ENCODE data around the gene ADGRB3. TPM values are rescaled to one million over a fixed set of nuclear protein-coding genes. Genes with fewer than 3 reads are reported as not detected.
A peak's percentile ranks its signal among the peaks of the same experiment; 100 is the strongest.

Gene ADGRB3
- total and polyA plus RNA-seq, 8 donors = 0.19 to 16.0 (median 0.61) TPM; not detected in 1

DNA sequence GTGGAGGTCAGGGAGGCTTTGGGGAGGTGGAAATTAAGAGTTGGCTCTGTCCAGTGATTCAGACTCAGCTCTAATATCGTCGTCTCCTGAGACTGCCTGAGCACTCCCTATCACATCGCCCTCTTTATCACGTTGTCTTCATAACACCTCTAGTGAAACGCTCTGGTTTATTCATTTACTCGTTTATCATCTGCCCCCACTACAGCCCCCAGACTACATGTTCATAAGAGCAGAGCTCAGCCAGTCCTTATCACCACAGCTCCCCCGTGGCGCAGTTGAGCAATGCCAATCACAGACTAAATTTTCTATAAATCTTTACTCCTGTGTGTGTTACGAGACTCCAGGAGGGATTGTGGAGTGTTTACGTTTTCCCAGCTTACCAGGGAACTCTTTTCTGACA, 316.2 kb downstream of the ADGRB3 start:
- TF ChIP-seq, protein P1, sequence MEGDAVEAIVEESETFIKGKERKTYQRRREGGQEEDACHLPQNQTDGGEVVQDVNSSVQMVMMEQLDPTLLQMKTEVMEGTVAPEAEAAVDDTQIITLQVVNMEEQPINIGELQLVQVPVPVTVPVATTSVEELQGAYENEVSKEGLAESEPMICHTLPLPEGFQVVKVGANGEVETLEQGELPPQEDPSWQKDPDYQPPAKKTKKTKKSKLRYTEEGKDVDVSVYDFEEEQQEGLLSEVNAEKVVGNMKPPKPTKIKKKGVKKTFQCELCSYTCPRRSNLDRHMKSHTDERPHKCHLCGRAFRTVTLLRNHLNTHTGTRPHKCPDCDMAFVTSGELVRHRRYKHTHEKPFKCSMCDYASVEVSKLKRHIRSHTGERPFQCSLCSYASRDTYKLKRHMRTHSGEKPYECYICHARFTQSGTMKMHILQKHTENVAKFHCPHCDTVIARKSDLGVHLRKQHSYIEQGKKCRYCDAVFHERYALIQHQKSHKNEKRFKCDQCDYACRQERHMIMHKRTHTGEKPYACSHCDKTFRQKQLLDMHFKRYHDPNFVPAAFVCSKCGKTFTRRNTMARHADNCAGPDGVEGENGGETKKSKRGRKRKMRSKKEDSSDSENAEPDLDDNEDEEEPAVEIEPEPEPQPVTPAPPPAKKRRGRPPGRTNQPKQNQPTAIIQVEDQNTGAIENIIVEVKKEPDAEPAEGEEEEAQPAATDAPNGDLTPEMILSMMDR (IDR thresholded peaks at IDR 0.05) = no peak
- TF ChIP-seq EP300 (IDR thresholded peaks at IDR 0.05) (no peak), POLR2A (IDR thresholded peaks at IDR 0.05) (no peak), POLR2AphosphoS5 (IDR thresholded peaks at IDR 0.05) (no peak)
- no peak overlapping the region for H3K4me3 ChIP-seq
- H3K27me3 ChIP-seq = no peaks in the 10 kb centered on the region
- H3K4me1 ChIP-seq = no peaks in the 10 kb centered on the region
- peak in 1 of 2 donors; percentile 9 for DNase-seq
- H3K27ac ChIP-seq = no peak overlapping the region
- intact Hi-C loops (cut with DNase I; ENCODE audit: low total_unique reads) = no loop called here
- WGBS, 5 donors = 22 to 47% (median 40%) methylated on average over 10 of the region's 10 CpGs
- H3K9me3 ChIP-seq = no peaks in the 10 kb centered on the region
- H3K36me3 ChIP-seq = no peaks in the 10 kb centered on the region

DNA sequence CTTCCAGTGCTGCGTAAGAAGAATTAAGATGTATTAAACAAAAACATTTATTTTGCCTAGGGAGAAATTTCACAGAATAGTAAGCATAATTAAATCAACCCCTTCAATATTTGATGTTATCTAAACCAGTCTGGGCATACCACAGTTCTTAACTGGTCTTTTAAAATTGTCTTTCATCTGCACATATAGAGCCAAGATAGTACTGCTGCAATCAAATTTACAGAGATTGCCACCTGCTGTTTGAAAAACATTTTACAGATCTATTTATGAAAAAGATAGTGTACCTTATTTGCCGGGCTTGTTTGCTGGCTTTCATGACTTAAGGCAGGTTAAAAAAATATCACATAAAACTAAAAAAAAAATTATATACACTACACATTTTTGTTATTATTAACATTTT, 323.2 kb downstream of the ADGRB3 start:
- Histone ChIP-seq H3K27ac (no peak overlapping the region), H3K4me1 (no peaks in the 10 kb centered on the region), H3K27me3 (no peaks in the 10 kb centered on the region), H3K36me3 (no peaks in the 10 kb centered on the region), H3K4me3 (no peak overlapping the region), H3K9me3 (no peaks in the 10 kb centered on the region)
- WGBS, 5 donors = 54 to 63% (median 55%) methylated on average over 2 of the region's 2 CpGs
- DNase-seq = peak in 1 of 2 donors; percentile 7
- TF ChIP-seq EP300 (IDR thresholded peaks at IDR 0.05) (no peak), POLR2AphosphoS5 (IDR thresholded peaks at IDR 0.05) (no peak), POLR2A (IDR thresholded peaks at IDR 0.05) (no peak)
- TF ChIP-seq, protein P1 (IDR thresholded peaks at IDR 0.05) = no peak
- intact Hi-C loops (cut with DNase I; ENCODE audit: low total_unique reads) = no loop called here

DNA sequence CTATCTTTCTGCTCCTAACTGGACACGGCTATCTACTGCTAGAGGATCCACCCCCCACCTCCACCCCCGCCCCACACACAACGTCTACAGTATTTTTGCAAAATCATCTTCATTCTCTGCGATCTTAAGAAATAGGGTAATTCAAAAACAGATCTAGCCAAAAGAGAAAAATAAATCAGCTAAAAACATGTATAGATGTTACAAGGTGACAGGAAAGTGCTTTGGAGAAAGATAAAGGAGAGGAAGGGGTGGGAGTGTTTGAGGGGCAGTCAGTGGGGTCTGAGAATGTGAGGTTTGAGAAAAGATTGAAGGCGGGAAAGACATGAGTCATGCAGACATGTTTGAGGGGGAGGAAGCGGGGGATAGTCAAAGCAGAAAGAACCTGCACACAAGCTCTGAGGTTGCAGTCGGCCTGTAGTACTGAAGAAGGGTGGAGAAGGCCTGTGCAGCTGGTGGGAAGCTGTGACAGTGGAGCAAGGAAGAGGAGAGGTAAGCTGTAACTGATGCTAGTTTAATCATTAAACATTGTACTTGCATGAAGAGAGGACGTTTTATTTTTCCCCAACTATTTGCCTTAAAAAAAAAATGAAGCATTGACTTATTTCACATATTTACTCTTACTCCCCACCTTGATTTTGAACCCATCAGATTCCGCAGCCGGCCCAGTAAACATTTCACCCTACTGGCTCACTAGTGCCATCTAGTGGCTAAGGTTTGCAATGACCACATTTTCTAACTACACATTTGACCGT, 332.6 kb downstream of the ADGRB3 start:
- Histone ChIP-seq H3K36me3 (no peaks in the 10 kb centered on the region), H3K4me3 (no peak overlapping the region), H3K9me3 (no peaks in the 10 kb centered on the region), H3K27ac (no peak overlapping the region), H3K4me1 (no peaks in the 10 kb centered on the region), H3K27me3 (no peaks in the 10 kb centered on the region)
- TF ChIP-seq POLR2A (IDR thresholded peaks at IDR 0.05) (no peak), EP300 (IDR thresholded peaks at IDR 0.05) (no peak)
- TF ChIP-seq, protein P1 (IDR thresholded peaks at IDR 0.05) = peak in 5 of 7 experiments; percentile 25 to 85 (median 62)
- peak; percentile 57 to 84 for DNase-seq
- 31 to 42% (median 41%) methylated on average over 11 of the region's 11 CpGs for WGBS, 5 donors
- intact Hi-C loops (cut with DNase I; ENCODE audit: low total_unique reads) = no loop called here

DNA sequence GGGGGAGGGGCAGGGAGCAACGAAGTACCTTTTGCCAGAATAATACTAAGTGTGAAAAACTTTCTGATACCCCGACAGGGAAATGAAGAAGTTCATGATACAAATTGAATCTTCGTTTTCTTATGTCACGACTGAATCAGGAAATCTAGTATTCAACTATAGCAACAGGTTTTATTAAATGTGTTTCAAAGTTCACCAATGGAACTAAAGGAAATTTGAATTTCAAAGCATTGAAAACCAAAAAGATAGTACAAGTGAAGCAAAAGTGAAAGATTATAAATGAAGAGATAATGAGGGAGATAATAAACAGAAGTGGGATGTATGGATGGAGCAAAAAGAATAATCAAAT, 333.2 kb downstream of the ADGRB3 start:
- Histone ChIP-seq H3K4me1 (no peaks in the 10 kb centered on the region), H3K4me3 (no peak overlapping the region), H3K36me3 (no peaks in the 10 kb centered on the region), H3K27ac (no peak overlapping the region), H3K27me3 (no peaks in the 10 kb centered on the region), H3K9me3 (no peaks in the 10 kb centered on the region)
- WGBS, 5 donors = 8 to 11% (median 10%) methylated on average over 4 of the region's 4 CpGs
- no peak for DNase-seq
- TF ChIP-seq POLR2AphosphoS5 (IDR thresholded peaks at IDR 0.05) (no peak), EP300 (IDR thresholded peaks at IDR 0.05) (no peak), POLR2A (IDR thresholded peaks at IDR 0.05) (no peak)
- TF ChIP-seq, protein P1 (IDR thresholded peaks at IDR 0.05) = no peak
- intact Hi-C loops (cut with DNase I; ENCODE audit: low total_unique reads) = no loop called here
